ENCODE data around the gene MORC4. TPM values are rescaled to one million over a fixed set of nuclear protein-coding genes. Genes with fewer than 3 reads are reported as not detected.
A peak's percentile ranks its signal among the peaks of the same experiment; 100 is the strongest.

Gene MORC4
- total RNA-seq, 2 donors from 2014 or later, result 6.9 to 15.6 TPM

DNA sequence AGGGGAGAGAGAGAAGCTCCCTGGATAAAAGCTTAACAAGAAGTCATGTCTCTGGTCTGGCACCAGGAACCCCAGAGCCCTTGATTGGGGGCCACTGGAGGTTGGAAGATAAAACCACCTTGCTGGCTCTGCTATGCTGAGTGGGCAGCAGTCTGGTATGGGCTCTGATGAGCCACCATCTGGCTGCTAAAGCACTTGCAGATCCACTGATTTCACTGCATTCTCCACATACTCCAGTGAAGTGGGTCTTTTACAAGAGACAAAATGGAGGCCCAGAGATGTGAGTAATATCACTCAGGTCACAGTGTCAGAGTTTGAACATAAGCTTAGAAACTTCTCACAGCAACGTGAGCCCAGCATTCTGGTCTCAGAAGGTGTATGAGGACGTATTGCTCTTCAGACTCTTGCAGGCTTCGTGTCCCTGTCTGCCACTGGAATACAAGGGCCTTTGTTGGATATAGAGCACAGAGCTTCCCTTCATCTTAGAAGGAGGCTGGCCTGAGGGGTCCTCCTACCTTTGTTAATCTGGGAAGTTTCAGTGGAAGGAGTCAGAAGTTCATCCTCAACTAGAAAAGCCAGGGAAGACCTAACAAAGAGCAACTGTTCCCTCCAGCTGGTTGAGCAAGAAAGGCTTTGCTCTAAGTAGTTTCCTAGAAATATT lies 68.1 kb downstream of the MORC4 start:
- Histone ChIP-seq H3K36me3 (replicated peaks in 1 of 2; ENCODE audit: insufficient read depth in 1 of 2, low read depth in 2 of 2) (no peaks in the 10 kb centered on the region), H3K9me3 (no peaks in the 10 kb centered on the region), H3K4me1 (peaks cover 53% of the 10 kb centered on the region), H3K4me3 (no peak overlapping the region), H3K27me3 (no peaks in the 10 kb centered on the region), H3K27ac (peak overlapping the region in 1 of 4 donors; percentile 40)
- DNase-seq (no peak), ATAC-seq (no peak)
- TF ChIP-seq POLR2A (IDR thresholded peaks at IDR 0.05), result no peak
- TF ChIP-seq, protein P1, sequence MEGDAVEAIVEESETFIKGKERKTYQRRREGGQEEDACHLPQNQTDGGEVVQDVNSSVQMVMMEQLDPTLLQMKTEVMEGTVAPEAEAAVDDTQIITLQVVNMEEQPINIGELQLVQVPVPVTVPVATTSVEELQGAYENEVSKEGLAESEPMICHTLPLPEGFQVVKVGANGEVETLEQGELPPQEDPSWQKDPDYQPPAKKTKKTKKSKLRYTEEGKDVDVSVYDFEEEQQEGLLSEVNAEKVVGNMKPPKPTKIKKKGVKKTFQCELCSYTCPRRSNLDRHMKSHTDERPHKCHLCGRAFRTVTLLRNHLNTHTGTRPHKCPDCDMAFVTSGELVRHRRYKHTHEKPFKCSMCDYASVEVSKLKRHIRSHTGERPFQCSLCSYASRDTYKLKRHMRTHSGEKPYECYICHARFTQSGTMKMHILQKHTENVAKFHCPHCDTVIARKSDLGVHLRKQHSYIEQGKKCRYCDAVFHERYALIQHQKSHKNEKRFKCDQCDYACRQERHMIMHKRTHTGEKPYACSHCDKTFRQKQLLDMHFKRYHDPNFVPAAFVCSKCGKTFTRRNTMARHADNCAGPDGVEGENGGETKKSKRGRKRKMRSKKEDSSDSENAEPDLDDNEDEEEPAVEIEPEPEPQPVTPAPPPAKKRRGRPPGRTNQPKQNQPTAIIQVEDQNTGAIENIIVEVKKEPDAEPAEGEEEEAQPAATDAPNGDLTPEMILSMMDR (IDR thresholded peaks at IDR 0.05), result no peak
- intact Hi-C loops (cut with DNase I), result no loop called here
- 100% methylated on average over 3 of the region's 3 CpGs for WGBS, 2 donors

- H3K27ac ChIP-seq, result peak overlapping the region in 3 of 4 donors; percentile 34 to 79 (median 60)
- no peaks in the 10 kb centered on the region for H3K9me3 ChIP-seq
- intact Hi-C loops (cut with DNase I), result no loop called here
- no peak overlapping the region for H3K4me3 ChIP-seq
- 90 to 96% methylated on average over 2 to 3 of the region's 4 CpGs for WGBS, 2 donors
- H3K4me1 ChIP-seq, result peaks cover 47% of the 10 kb centered on the region
- TF ChIP-seq, protein P1 (IDR thresholded peaks at IDR 0.05), result no peak
- no peak for TF ChIP-seq POLR2A (IDR thresholded peaks at IDR 0.05)
- DNase-seq (peak in 1 of 4 donors; percentile 19), ATAC-seq (peak; percentile 13)
- no peaks in the 10 kb centered on the region for H3K27me3 ChIP-seq
- no peaks in the 10 kb centered on the region for H3K36me3 ChIP-seq (replicated peaks in 1 of 2; ENCODE audit: insufficient read depth in 1 of 2, low read depth in 2 of 2)
These were observed 71.8 kb downstream of the MORC4 start for GRCh38 chrX:106928227-106928626.

DNA sequence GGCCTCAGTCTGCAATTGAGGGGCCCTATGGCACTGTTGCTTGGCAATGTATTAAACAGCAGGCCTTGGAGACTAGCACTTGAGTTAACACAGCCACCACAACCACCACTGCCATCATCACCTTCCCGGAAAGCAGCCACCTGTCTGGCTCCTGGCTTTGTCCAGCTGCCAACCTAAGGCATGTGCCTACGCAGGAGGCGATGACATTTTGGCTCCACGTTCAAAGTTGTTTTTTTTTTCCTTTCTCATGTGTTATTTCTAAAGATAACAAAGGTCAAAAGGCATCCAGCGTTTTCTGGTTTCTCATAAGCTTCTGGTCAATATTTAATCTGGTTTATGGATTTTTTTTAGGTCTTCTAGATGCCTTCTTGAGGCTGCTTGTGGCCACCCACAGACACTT lies 72.3 kb downstream of the MORC4 start:
- Histone ChIP-seq H3K4me1 (peaks cover 42% of the 10 kb centered on the region), H3K27ac (peak overlapping the region in 3 of 4 donors; percentile 56 to 84 (median 79)), H3K9me3 (no peaks in the 10 kb centered on the region), H3K4me3 (no peak overlapping the region), H3K27me3 (no peaks in the 10 kb centered on the region), H3K36me3 (replicated peaks in 1 of 2; ENCODE audit: insufficient read depth in 1 of 2, low read depth in 2 of 2) (no peaks in the 10 kb centered on the region)
- no peak for TF ChIP-seq POLR2A (IDR thresholded peaks at IDR 0.05)
- TF ChIP-seq, protein P1 (IDR thresholded peaks at IDR 0.05), result no peak
- ATAC-seq, result peak; percentile 98
- 18 to 19% methylated on average over 5 of the region's 5 CpGs for WGBS, 2 donors
- DNase-seq, result peak; percentile 83 to 91 (median 89)
- intact Hi-C loops (cut with DNase I), result no loop called here

DNA sequence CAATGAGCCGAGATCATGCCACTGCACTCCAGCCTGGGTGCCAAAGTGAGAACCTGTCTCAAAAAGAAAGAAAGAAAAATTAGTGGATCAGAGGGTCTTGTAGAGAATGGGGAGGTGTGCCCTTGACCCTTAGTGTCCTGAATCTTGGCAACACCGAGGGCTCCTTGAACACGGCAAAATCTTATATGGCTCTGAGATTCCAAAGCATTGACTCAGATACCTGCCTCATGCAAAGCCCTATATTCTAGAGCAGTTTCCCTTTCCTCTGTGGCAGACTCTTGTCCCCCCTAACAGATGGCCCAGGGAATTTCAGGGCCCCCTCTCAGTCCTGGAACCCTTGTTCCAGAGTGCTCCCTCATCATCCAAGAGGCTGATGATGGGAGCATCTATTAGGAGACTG lies 73.0 kb downstream of the MORC4 start:
- TF ChIP-seq, protein P1 (IDR thresholded peaks at IDR 0.05), result no peak
- TF ChIP-seq POLR2A (IDR thresholded peaks at IDR 0.05), result no peak
- Histone ChIP-seq H3K9me3 (no peaks in the 10 kb centered on the region), H3K4me3 (no peak overlapping the region), H3K27me3 (no peaks in the 10 kb centered on the region), H3K36me3 (replicated peaks in 1 of 2; ENCODE audit: insufficient read depth in 1 of 2, low read depth in 2 of 2) (no peaks in the 10 kb centered on the region), H3K27ac (peak overlapping the region in 3 of 4 donors; percentile 56 to 84 (median 79)), H3K4me1 (peaks cover 35% of the 10 kb centered on the region)
- no peak for ATAC-seq
- no peak for DNase-seq
- intact Hi-C loops (cut with DNase I), result no loop called here
- WGBS, 2 donors, result 65 to 82% methylated on average over 3 of the region's 3 CpGs

DNA sequence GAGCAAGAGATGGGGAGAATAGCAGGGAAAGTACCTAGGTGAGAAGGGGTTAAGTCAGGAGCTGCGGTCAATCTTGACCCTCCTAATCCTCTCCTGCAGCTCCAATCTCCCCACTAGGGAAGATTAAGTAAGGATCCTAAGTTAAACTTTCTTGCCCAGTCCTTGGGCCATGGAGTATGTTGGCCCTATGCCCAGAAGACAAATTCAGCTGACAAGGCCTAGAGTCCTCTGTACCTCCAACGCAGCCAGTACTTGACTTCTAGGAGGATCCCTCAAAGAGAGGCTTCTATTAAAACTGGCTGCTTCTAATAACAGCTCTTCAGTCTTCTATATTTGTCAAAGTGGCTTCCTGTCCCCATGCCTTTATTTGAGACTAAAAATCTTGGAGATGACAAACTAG lies 78.4 kb downstream of the MORC4 start:
- Histone ChIP-seq H3K36me3 (replicated peaks in 1 of 2; ENCODE audit: insufficient read depth in 1 of 2, low read depth in 2 of 2) (no peaks in the 10 kb centered on the region), H3K27me3 (no peaks in the 10 kb centered on the region), H3K4me1 (peaks cover 24% of the 10 kb centered on the region), H3K9me3 (no peaks in the 10 kb centered on the region), H3K4me3 (no peak overlapping the region), H3K27ac (no peak overlapping the region)
- DNase-seq (peak in 3 of 4 donors; percentile 27 to 44 (median 40)), ATAC-seq (no peak)
- WGBS, 2 donors, result 29 to 32% methylated on average over 1 to 2 of the region's 2 CpGs
- intact Hi-C loops (cut with DNase I), result no loop called here
- no peak for TF ChIP-seq POLR2A (IDR thresholded peaks at IDR 0.05)
- TF ChIP-seq, protein P1 (IDR thresholded peaks at IDR 0.05), result no peak

All from body of pancreas (tissue), 4 donors.